RKO (cell line): ENCODE results near the gene NDUFAF2.
"Not testable (repeated sequence)": the region's sequence is repeated elsewhere in the genome, so short reads cannot be mapped to it uniquely, and the experiment has no call there.

ENCODE experiments used
- DNase-seq: peaks from one replicate; pipeline ENCODE4 v3.0.0-alpha.2; 2016; ENCODE audit warnings: low spot score

NDUFAF2 gene

GRCh38 chr5:60993425-60993824 is 48.4 kb downstream of the NDUFAF2 start:
- DNase-seq, result no peak

- no peak for DNase-seq
Measured at GRCh38 chr5:60993875-60994571, 49.0 kb downstream of the NDUFAF2 start.

DNA sequence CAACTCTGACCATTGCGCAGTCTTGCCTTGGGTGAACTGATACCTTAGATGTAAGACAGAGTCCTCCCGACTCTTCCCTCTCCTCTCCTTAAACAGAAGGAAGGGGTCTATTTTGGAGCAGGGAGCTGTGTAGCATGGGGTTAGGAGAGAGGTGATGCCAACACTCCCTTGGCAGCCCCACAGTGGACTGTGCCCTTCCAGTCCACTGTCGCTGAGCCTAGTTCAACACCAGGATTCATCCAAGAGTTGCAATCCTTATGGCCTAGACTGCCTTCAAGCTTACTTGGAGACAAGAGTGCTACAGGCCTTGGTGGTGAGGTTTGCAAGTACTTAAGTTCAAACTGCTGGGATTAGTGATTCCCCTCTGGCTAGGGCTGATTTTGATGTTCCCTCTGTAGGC is 51.4 kb downstream of the NDUFAF2 start:
- DNase-seq, result no peak

GRCh38 chr5:60997721-60998120 is 52.7 kb downstream of the NDUFAF2 start:
- no peak for DNase-seq

DNA sequence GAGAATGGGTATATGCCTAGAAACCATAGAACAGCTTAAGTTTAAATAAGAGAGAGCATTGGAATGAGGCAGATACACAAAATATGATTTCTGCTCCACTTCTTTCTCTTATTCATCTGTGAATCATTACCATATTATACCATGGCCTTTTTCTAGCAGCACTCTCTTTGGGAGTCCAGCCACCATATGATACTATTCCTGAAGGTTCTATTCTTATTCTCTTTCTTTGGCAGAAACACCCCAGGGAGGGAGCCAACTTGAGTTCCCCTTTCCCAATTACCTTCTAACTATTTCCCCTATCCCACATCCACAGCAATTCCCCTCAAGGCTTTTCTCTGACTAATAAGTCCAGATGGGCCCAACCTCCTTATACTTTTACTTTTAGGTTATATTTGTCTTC is 55.9 kb downstream of the NDUFAF2 start:
- DNase-seq, result no peak

DNA sequence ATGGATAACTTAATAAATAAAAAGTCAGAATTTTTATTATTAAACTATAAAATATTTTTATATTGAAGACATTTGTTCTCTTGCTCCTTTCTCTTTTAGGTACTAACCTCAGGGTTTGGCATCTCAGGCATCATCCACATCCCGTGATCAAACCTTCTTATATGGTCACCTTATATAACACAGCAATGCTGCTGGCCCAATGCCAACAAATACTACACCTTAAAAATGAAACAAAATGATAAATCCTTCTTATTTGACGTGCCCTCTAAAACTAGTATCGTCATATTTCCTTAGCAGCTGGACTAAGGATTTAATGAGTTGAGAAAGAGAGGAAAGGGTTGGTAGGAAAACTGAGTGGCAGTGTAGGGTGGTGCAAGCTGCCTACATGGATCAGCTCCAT is 56.6 kb downstream of the NDUFAF2 start:
- DNase-seq, result no peak

GRCh38 chr5:61002611-61003355 is 57.8 kb downstream of the NDUFAF2 start:
- no peak for DNase-seq

GRCh38 chr5:61004448-61004847 is 59.4 kb downstream of the NDUFAF2 start:
- DNase-seq, result no peak

GRCh38 chr5:61009907-61010306 is 64.9 kb downstream of the NDUFAF2 start:
- no peak for DNase-seq

- peak; percentile 16 for DNase-seq
Measured at GRCh38 chr5:61010467-61011454, 65.8 kb downstream of the NDUFAF2 start.

GRCh38 chr5:61018062-61018461 is 73.1 kb downstream of the NDUFAF2 start:
- no peak for DNase-seq

DNA sequence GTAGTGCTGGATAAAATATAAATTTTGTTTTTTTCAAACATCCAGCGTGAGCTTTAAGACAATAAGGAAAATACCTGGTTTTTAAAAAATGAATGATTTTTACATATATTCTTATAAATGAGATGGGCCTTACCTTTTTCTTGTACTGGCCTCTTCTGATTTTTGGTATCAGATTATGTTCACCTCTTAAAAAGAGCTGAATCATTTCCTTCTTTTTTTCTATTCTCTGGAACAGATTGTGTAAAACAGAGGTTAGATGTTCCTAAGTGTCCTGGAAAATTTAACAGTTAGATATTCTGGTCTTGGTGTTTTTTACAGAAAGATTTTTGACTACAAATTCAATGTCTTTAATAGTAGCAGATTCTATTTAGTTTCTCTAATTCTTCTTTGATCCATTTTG is 74.6 kb downstream of the NDUFAF2 start:
- no peak for DNase-seq

DNA sequence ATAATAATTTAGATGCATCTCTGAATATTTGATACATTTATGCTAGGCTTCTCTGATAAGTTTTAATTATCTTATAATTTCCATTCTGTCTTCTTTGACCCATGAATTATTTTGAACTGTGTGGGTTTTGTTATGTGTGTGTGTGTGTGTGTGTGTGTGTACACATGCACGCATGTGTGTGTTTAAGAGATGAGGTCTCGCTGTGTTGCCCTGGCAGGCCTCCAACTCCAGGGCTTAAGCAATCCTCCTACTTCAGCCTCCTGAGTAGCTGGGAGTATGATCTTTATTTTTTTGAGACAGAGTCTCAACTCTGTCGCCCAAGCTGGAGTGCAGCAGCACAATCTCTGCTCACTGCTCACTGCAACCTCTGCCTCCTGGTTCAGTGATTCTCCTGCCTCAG is 75.4 kb downstream of the NDUFAF2 start:
- DNase-seq, result no peak

- no peak for DNase-seq
Measured at GRCh38 chr5:61023131-61023530, 78.1 kb downstream of the NDUFAF2 start.

DNA sequence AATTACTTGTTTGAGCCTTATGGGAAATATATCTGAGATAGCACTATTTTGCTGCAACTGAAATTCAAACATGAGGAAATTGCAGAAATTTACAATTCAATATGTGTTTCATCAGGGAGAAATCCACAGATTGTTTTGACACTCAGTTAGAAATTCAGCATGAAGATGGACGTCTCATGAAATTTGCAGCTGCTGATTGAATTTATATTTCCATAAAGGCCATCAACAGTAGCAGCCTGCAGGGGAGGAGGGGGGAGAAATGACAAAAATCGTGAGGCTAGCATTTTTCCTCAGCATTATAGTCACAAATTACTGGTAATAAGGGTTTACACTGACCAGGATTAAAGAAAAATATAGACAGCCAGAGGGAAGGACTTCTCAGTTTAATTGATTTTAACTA is 81.0 kb downstream of the NDUFAF2 start:
- no peak for DNase-seq

GRCh38 chr5:61028382-61028781 is 83.4 kb downstream of the NDUFAF2 start:
- no peak for DNase-seq

DNA sequence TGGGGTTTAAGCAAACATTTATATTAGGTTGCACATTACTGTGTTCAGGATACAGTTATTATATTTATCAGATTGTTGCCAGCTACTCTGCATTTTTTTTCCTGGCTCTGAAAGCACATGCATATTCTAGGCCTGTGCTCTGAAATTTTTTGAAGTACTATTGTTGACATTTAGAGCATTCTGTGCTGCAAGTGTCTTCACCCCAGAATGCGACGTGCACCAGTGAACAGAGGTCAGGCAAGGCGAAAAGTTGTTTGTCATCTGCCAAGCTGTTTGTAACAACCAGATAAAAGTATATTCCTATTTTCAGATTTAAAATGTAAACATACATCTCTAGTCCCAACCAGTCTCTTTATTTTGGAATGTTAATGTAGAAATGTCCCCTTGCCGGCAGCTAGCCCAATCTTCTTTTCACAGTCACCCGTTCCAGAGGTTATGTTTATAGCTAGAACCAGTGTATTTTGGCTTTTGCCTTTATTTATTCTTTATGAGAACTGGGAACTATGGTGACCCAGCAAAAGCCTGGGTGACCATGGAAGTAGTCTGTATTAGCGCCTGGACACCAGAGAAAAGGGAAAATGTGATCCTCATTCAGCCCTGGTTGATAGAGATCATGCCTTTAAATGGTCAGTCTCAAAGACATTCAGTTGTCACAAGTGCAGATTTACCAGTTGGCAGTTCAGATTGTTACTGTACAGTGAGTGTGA is 84.6 kb downstream of the NDUFAF2 start:
- no peak for DNase-seq

GRCh38 chr5:61030163-61030482 is 85.1 kb downstream of the NDUFAF2 start:
- no peak for DNase-seq

DNA sequence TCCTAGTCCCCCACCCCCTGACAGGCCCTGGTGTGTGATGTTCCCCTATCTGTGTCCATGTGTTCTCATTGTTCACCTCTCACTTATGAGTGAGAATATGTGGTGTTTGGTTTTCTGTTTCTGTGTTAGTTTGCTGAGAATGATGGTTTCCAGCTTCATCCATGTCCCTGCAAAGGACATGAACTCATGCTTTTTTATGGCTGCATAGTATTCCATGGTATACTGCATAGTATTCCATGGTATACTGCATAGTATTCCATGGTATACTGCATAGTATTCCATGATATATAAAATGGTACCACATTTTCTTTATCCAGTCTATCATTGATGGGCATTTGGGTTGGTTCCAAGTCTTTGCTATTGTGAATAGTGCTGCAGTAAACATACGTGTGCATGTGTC is 86.3 kb downstream of the NDUFAF2 start:
- DNase-seq, result not testable (repeated sequence)

GRCh38 chr5:61044545-61044944 is 99.5 kb downstream of the NDUFAF2 start:
- DNase-seq, result no peak

DNA sequence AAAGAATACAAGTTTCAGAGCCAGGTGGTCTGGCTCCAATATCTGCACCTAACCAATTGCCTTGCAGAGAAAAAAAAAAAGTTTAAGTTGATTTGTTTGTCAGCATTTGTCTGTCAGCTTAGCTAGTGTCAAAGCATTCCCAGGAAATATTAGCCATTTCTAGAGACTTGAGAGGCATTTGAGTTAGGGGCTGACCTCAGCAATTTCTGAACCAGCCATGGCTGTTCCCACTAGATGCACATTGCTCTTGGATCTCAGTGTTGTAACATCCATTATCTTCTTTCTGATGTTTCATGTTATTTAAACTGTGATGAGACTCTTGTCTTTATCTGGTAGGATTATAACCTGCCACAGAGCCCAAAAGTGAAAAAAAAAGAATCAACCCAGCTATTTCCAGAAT is 102.3 kb downstream of the NDUFAF2 start:
- no peak for DNase-seq

DNA sequence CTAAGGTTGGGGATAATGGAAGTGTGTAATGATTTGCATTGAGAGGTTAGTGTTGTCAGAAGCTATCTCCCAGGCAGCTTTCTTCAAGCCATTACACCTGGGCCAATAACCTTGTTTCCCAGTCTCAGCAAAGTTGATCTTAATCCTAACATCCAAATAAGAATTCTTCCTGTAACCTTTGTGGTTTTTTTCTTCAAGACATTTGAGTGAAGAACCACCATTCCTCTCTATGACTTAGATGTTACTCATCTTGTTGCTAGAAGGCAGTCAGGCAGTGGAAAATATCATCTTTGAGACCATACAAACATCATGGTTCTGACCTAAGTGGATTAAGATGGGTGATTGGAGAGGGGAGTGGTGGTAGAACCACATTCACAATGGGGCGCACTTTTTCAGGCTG is 103.5 kb downstream of the NDUFAF2 start:
- peak; percentile 77 for DNase-seq
